ENCODE measurements around the gene SND1.

DNA sequence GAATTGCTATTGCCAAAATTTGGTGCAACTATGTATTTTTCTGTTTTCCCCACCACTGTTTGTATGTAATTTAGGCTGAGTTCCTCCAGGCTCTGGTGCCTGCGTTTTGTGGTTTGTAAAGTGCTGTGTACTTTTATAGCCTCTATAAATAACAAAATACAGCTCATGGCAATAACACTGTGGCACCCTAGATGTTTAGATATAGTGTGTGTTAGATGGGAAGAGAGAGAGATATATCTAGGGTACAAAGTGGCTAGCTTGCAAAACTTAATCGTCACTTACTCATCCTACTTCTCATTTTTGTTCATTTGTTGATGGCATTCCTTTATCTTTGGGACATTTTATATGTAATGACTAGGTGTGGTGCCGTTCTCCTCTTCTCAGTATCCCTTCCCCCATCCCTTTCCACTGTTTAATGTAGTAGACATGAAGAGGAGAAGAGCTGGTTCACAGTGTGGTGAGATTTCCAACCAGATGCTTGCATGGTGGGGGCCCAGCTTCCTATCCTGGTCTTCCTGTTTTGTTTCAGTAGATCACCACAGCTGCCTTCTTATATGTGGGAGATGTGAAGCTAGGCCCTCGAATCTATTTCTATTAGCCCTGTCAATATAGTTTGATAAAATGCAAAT lies 115.0 kb downstream of the SND1 start:
- TF ChIP-seq, protein P1, sequence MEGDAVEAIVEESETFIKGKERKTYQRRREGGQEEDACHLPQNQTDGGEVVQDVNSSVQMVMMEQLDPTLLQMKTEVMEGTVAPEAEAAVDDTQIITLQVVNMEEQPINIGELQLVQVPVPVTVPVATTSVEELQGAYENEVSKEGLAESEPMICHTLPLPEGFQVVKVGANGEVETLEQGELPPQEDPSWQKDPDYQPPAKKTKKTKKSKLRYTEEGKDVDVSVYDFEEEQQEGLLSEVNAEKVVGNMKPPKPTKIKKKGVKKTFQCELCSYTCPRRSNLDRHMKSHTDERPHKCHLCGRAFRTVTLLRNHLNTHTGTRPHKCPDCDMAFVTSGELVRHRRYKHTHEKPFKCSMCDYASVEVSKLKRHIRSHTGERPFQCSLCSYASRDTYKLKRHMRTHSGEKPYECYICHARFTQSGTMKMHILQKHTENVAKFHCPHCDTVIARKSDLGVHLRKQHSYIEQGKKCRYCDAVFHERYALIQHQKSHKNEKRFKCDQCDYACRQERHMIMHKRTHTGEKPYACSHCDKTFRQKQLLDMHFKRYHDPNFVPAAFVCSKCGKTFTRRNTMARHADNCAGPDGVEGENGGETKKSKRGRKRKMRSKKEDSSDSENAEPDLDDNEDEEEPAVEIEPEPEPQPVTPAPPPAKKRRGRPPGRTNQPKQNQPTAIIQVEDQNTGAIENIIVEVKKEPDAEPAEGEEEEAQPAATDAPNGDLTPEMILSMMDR (IDR thresholded peaks at IDR 0.05) = no peak
- TF ChIP-seq POLR2A (IDR thresholded peaks at IDR 0.05) = no peak

All from right lobe of liver (tissue), 4 donors.